ENCODE measurements around the gene SUSD4. TPM values are rescaled to one million over a fixed set of nuclear protein-coding genes. Genes with fewer than 3 reads are reported as not detected.

SUSD4 gene
- total and polyA plus RNA-seq, 2 donors: 4.6 to 5.2 TPM

DNA sequence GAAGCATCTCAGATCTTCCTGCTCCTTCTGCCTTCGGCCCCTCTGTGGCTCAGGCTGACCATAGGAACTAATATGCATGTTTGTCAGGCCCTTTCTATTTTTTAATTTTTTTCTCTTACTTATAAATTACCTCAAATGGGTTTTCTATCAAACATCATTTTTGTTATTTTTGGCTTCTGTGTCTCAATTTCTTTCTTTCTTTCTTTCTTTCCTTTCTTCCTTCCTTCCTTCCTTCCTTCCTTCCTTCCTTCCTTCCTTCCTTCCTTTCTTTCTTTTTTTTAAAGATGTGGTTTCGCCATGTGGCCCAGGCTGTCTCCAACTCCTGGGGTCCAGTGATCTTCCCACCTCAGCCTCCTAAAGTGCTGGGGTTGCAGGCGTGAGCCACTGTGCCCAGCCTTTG lies 184.7 kb downstream of the SUSD4 start:
- H3K36me3 ChIP-seq (ENCODE audit: control insufficient read depth in 2 of 2, insufficient read depth in 2 of 2, low read length in 1 of 2): no peaks in the 10 kb centered on the region
- no peak overlapping the region for H3K27ac ChIP-seq (ENCODE audit: low read depth in 1 of 2, low read length in 1 of 2)
- DNase-seq (ENCODE audit: low read depth in 6 of 9, low spot score in 9 of 9): no peak
- H3K4me1 ChIP-seq (ENCODE audit: control insufficient read depth in 2 of 2, insufficient read depth in 2 of 2, low read length in 2 of 2): peaks cover 0 to 22% of the 10 kb centered on the region in 2 donors
- H3K4me3 ChIP-seq (ENCODE audit: low read length in 2 of 2): no peak overlapping the region
- H3K27me3 ChIP-seq (ENCODE audit: control insufficient read depth in 2 of 2, insufficient read depth in 1 of 2, low read length in 1 of 2): no peaks in the 10 kb centered on the region
- no peaks in the 10 kb centered on the region for H3K9me3 ChIP-seq (ENCODE audit: control insufficient read depth in 2 of 2, insufficient read depth in 1 of 2, low read length in 1 of 2)
- WGBS: 97% methylated on average over 3 of the region's 3 CpGs

DNA sequence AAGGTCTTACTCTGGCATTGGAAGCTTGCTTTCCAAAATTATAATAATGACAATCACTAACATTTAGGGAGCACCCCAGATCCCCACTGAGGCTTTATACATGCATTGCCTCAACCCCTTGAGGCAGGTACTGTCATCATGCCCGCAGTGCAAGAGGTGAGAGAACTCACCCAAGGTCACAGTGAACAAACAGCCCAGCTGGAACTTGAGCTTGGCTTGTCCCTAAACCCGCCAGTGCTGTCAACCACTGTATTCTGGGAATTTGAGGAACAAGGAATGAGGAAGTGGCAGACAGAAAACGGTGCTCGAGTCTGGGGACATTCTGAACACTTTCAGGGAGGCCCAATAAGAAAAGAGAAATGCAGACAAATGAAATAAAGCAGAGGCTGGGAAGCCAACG lies 186.3 kb downstream of the SUSD4 start:
- Histone ChIP-seq H3K4me1 (ENCODE audit: control insufficient read depth in 2 of 2, insufficient read depth in 2 of 2, low read length in 2 of 2) (peaks cover 0 to 22% of the 10 kb centered on the region in 2 donors), H3K27me3 (ENCODE audit: control insufficient read depth in 2 of 2, insufficient read depth in 1 of 2, low read length in 1 of 2) (no peaks in the 10 kb centered on the region), H3K27ac (ENCODE audit: low read depth in 1 of 2, low read length in 1 of 2) (no peak overlapping the region), H3K9me3 (ENCODE audit: control insufficient read depth in 2 of 2, insufficient read depth in 1 of 2, low read length in 1 of 2) (no peaks in the 10 kb centered on the region), H3K4me3 (ENCODE audit: low read length in 2 of 2) (no peak overlapping the region), H3K36me3 (ENCODE audit: control insufficient read depth in 2 of 2, insufficient read depth in 2 of 2, low read length in 1 of 2) (no peaks in the 10 kb centered on the region)
- WGBS: 41% methylated on average over 5 of the region's 5 CpGs
- DNase-seq (ENCODE audit: low read depth in 6 of 9, low spot score in 9 of 9): no peak

DNA sequence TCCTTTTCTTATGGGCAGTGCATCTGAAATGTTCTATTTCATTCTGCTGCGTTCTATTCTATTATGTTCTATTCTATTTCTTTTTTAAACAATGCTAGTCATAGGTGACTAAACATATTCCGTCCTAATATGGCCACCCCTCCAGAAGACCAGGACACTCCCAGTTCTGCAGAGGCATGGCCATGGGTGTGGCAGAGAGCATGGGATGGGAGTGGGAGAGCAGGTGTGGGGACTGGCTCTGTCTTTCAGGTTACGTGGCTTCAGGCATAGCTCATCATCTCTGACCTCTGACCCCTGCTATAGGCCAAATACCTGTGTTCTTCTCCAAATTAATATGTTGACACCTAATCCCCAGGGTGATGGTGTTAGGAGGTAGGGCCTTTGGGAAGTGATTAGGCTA lies 187.5 kb downstream of the SUSD4 start:
- no peaks in the 10 kb centered on the region for H3K27me3 ChIP-seq (ENCODE audit: control insufficient read depth in 2 of 2, insufficient read depth in 1 of 2, low read length in 1 of 2)
- no peak overlapping the region for H3K4me3 ChIP-seq (ENCODE audit: low read length in 2 of 2)
- no peaks in the 10 kb centered on the region for H3K36me3 ChIP-seq (ENCODE audit: control insufficient read depth in 2 of 2, insufficient read depth in 2 of 2, low read length in 1 of 2)
- no peaks in the 10 kb centered on the region for H3K9me3 ChIP-seq (ENCODE audit: control insufficient read depth in 2 of 2, insufficient read depth in 1 of 2, low read length in 1 of 2)
- WGBS: 98% methylated on average over 3 of the region's 3 CpGs
- H3K4me1 ChIP-seq (ENCODE audit: control insufficient read depth in 2 of 2, insufficient read depth in 2 of 2, low read length in 2 of 2): peaks cover 0 to 15% of the 10 kb centered on the region in 2 donors
- no peak overlapping the region for H3K27ac ChIP-seq (ENCODE audit: low read depth in 1 of 2, low read length in 1 of 2)
- DNase-seq (ENCODE audit: low read depth in 6 of 9, low spot score in 9 of 9): no peak

DNA sequence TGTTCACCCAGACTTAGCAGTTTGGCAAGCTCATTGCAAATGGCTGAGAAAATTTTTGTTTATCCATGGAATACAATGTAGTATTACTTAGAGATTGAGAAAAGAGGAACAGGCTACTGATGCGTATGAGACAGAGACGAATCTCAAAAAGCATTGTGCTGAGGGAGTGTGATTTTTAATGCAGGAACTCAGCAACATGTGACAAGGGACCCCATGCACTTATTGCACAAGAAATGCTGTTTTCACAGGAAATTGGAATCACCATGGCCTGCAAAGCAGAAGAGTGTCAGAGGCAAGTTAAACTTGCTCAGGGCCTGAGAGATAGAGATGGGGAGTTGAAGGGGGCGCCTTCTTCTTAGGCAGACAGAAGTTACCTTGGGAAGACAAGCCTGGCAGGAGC lies 188.3 kb downstream of the SUSD4 start:
- H3K4me1 ChIP-seq (ENCODE audit: control insufficient read depth in 2 of 2, insufficient read depth in 2 of 2, low read length in 2 of 2): peaks cover 0 to 11% of the 10 kb centered on the region in 2 donors
- H3K27ac ChIP-seq (ENCODE audit: low read depth in 1 of 2, low read length in 1 of 2): peak overlapping the region in 1 of 2 donors; percentile 46
- no peak for DNase-seq (ENCODE audit: low read depth in 6 of 9, low spot score in 9 of 9)
- no peaks in the 10 kb centered on the region for H3K27me3 ChIP-seq (ENCODE audit: control insufficient read depth in 2 of 2, insufficient read depth in 1 of 2, low read length in 1 of 2)
- no peaks in the 10 kb centered on the region for H3K9me3 ChIP-seq (ENCODE audit: control insufficient read depth in 2 of 2, insufficient read depth in 1 of 2, low read length in 1 of 2)
- 71% methylated on average over 3 of the region's 3 CpGs for WGBS
- H3K36me3 ChIP-seq (ENCODE audit: control insufficient read depth in 2 of 2, insufficient read depth in 2 of 2, low read length in 1 of 2): no peaks in the 10 kb centered on the region
- no peak overlapping the region for H3K4me3 ChIP-seq (ENCODE audit: low read length in 2 of 2)

DNA sequence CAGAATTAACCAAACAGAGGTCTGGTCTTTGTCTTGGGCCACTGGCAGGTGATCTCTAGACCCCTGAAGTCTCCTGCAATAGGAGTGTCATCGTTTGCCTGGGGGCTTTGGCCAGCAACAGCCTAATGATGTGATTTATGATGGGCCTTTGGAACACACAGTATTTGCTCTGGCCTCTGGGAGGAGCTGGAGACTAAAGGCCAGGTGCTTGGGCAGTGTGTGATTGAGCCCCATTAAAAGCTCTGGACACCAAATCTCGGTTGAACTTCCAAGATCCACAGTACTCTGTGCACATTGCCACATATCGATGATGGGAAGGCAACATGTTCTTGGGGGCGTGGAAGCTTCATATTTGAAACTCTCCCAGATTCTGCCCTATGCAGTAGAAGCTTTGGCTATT lies 188.9 kb downstream of the SUSD4 start:
- no peaks in the 10 kb centered on the region for H3K9me3 ChIP-seq (ENCODE audit: control insufficient read depth in 2 of 2, insufficient read depth in 1 of 2, low read length in 1 of 2)

More for the DNA sequence above, 188.9 kb downstream of the SUSD4 start:
- Histone ChIP-seq H3K27ac (ENCODE audit: low read depth in 1 of 2, low read length in 1 of 2) (no peak overlapping the region), H3K27me3 (ENCODE audit: control insufficient read depth in 2 of 2, insufficient read depth in 1 of 2, low read length in 1 of 2) (no peaks in the 10 kb centered on the region), H3K4me1 (ENCODE audit: control insufficient read depth in 2 of 2, insufficient read depth in 2 of 2, low read length in 2 of 2) (peaks cover 0 to 11% of the 10 kb centered on the region in 2 donors), H3K4me3 (ENCODE audit: low read length in 2 of 2) (no peak overlapping the region), H3K36me3 (ENCODE audit: control insufficient read depth in 2 of 2, insufficient read depth in 2 of 2, low read length in 1 of 2) (no peaks in the 10 kb centered on the region)
- 93% methylated on average over 4 of the region's 4 CpGs for WGBS
- DNase-seq (ENCODE audit: low read depth in 6 of 9, low spot score in 9 of 9): no peak

Other genes starting within 250 kb of the SUSD4 start
- gene TLR5, start 220.9 kb downstream of the SUSD4 start, total RNA-seq: 3.5 TPM
- gene TLR5, start 220.9 kb downstream of the SUSD4 start, polyA plus RNA-seq: 3.4 TPM
- gene CCDC185, start 29.2 kb upstream of the SUSD4 start, total RNA-seq: not detected
- gene CCDC185, start 29.2 kb upstream of the SUSD4 start, polyA plus RNA-seq: not detected